A673 (cell line): Measurements from ENCODE around the gene PLCG2.

ENCODE experiments used
- CTCF ChIP-seq: fragments of 300-800, 200-600 bp; sonication (generic); conservative IDR thresholded peaks from 2 replicates; pipeline ENCODE4 v1.5.1; 2017; ENCODE audit warnings: low read depth, mild to moderate bottlenecking, antibody characterized with exemption, low read length, moderate library complexity, mixed read lengths
- EZH2 ChIP-seq: fragments of 200-600 bp; sonication (generic); IDR thresholded peaks from 2 replicates; pipeline ENCODE4 v1.6.1; 2017; ENCODE audit warnings: borderline replicate concordance, low read depth, mild to moderate bottlenecking, mixed read lengths, antibody characterized with exemption, low read length; ENCODE audit not compliant: poor library complexity, severe bottlenecking

- TF ChIP-seq CTCF (no peak), EZH2 (no peak)
Observed at GRCh38 chr16:81846105-81846504, 67.0 kb downstream of the PLCG2 start.
